HG03280 (cell line): ENCODE results near the gene GAD2.
"Not testable (repeated sequence)": the region's sequence is repeated elsewhere in the genome, so short reads cannot be mapped to it uniquely, and the experiment has no call there.

ENCODE experiments used
- ATAC-seq: cut with Tn5 transposase; IDR thresholded peaks from one replicate; pipeline ENCODE4 v1.9.1; 2021; ENCODE audit warnings: mild to moderate bottlenecking, moderate library complexity; ENCODE audit not compliant: unreplicated experiment

The GAD2 gene

GRCh38 chr10:26311383-26311940, 94.9 kb downstream of the GAD2 start:
- no peak for ATAC-seq

GRCh38 chr10:26314265-26315013, 97.9 kb downstream of the GAD2 start:
- ATAC-seq: no peak

- no peak for ATAC-seq
Measured at GRCh38 chr10:26318672-26319071, 102.1 kb downstream of the GAD2 start.

GRCh38 chr10:26323219-26323618, 106.6 kb downstream of the GAD2 start:
- no peak for ATAC-seq

GRCh38 chr10:26326851-26327250, 110.3 kb downstream of the GAD2 start:
- ATAC-seq: no peak

- no peak for ATAC-seq
Measured at GRCh38 chr10:26327811-26328210, 111.2 kb downstream of the GAD2 start.

GRCh38 chr10:26331371-26331770, 114.8 kb downstream of the GAD2 start:
- ATAC-seq: no peak

GRCh38 chr10:26334232-26334931, 117.8 kb downstream of the GAD2 start:
- ATAC-seq: no peak

GRCh38 chr10:26334932-26335573, 118.5 kb downstream of the GAD2 start:
- peak; percentile 78 for ATAC-seq

GRCh38 chr10:26335574-26336093, 119.1 kb downstream of the GAD2 start:
- peak; percentile 53 for ATAC-seq

- ATAC-seq: no peak
Measured at GRCh38 chr10:26336979-26337378, 120.4 kb downstream of the GAD2 start.

- no peak for ATAC-seq
Measured at GRCh38 chr10:26341701-26342100, 125.1 kb downstream of the GAD2 start.

GRCh38 chr10:26348821-26349417, 132.3 kb downstream of the GAD2 start:
- ATAC-seq: not testable (repeated sequence)
